ENCODE measurements around the gene S100A2.

DNA sequence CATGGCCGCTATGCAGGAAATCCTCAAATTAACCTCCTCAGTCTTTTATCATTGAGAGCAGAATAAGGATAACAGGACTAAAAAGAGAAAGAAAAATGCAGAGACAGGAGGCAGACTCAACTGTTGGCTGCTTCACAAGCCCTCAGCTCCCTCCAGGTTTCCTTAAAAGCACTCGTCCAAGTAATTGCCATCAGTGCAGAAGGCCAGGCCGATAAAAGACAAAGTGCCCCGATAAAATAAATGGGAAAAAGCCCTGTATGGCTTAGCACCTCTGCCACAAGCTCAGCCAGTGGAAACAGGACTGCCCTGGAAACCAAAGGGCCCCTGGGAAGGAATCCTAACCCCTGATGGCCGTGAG lies 38.0 kb downstream of the S100A2 start:
- TF ChIP-seq, protein P1, sequence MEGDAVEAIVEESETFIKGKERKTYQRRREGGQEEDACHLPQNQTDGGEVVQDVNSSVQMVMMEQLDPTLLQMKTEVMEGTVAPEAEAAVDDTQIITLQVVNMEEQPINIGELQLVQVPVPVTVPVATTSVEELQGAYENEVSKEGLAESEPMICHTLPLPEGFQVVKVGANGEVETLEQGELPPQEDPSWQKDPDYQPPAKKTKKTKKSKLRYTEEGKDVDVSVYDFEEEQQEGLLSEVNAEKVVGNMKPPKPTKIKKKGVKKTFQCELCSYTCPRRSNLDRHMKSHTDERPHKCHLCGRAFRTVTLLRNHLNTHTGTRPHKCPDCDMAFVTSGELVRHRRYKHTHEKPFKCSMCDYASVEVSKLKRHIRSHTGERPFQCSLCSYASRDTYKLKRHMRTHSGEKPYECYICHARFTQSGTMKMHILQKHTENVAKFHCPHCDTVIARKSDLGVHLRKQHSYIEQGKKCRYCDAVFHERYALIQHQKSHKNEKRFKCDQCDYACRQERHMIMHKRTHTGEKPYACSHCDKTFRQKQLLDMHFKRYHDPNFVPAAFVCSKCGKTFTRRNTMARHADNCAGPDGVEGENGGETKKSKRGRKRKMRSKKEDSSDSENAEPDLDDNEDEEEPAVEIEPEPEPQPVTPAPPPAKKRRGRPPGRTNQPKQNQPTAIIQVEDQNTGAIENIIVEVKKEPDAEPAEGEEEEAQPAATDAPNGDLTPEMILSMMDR (conservative IDR thresholded peaks at IDR 0.05), result no peak
- TF ChIP-seq ZFX (IDR thresholded peaks at IDR 0.05), result no peak
